Measurements from ENCODE around the gene ETNPPL. TPM values are rescaled to one million over a fixed set of nuclear protein-coding genes. Genes with fewer than 3 reads are reported as not detected.
"Not testable (repeated sequence)": the region's sequence is repeated elsewhere in the genome, so short reads cannot be mapped to it uniquely, and the experiment has no call there.

The ETNPPL gene
- total RNA-seq, 1 donor from 2014 or later: not detected

DNA sequence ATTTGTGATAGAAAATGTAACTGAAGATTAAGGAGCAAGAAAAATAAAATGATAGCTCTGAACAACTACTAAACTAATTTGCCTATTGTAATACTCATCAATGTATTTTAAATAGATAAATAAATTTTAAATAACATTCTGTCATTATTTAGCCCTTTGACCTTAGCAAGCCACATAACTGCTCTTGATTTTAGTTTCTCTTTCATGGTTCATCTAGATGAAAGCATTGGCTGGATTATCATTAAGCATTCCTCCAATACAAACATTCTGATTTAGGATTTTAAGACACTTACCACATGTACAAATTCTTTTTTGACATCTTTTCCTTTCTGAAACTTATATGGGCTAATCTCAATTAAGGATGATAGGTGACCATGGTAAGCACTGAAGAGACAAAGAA lies 8.5 kb downstream of the ETNPPL start:
- no peak for DNase-seq

DNA sequence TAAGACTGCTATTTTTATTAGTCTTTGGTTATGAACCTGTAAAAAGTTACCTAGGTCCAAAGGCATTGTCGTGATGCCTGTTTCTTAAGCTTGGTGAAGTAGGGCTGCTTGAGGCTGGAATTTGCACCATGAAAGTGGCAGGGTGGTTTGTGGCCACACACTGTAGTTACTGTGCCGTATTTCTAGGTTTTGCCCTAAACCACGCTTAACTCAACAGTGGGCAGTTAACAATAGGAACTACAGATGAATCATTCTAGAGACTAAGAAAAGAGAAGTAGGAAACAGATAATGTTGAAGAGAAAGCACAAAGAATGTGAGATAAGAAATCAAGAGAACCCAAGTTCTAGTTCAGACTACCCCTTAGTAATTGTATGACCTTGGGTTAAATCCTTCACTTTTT lies 11.5 kb downstream of the ETNPPL start:
- no peak for DNase-seq

DNA sequence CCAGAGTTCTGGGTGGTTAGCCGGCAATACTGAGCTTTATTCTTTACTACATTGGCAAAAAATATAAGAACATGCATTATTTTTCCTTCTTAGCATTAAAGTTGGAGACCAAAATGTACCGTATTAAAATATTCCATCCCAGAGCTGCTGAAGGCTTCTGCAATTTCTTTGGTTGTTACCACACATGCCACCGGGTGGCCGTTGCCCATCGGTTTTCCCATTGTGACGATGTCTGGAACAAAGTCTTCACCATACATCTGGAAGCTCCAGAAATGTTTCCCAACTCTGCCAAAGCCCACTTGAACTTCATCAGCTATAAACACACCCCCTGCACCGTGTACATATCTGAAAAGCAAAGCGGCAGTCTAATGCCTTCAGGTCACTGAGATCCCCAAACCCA lies 13.7 kb downstream of the ETNPPL start:
- DNase-seq: no peak

DNA sequence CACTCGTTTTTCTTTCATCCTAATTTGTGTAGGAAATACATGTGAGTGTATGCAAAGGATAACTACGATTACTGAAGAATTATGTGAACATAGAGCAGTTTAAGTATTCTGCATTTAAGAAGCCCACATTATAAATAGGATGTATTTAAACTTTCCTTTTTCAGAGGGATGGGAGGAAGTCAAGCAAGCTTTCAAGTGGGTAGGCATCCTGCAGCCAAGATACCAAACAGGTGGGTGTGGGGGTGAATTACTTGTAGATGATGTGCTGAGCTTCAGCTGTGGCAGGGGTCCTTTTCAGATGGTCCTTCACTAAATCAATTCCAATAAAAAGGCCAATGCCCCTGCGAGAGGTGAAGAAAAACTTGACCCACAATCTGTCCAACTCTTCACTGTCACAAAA lies 16.3 kb downstream of the ETNPPL start:
- no peak for DNase-seq

DNA sequence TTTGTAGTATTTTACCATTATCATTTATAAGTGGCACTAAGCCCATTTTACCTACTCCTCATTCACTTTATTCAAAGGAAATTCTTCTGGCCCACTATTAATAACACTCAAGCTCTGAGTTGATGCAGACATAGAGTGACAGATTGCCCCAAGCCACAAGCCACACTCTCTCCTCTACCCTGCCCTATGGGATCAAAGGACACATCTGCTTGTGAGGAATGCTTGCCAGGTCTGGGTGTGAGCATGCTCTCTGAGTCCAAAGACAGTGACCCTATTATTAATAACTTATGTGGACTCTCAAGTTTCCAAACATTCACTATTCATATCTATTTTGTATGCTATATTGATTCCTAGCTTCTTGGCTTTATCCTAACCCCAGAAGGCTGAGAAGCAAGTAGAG lies 18.5 kb downstream of the ETNPPL start:
- no peak for DNase-seq

DNA sequence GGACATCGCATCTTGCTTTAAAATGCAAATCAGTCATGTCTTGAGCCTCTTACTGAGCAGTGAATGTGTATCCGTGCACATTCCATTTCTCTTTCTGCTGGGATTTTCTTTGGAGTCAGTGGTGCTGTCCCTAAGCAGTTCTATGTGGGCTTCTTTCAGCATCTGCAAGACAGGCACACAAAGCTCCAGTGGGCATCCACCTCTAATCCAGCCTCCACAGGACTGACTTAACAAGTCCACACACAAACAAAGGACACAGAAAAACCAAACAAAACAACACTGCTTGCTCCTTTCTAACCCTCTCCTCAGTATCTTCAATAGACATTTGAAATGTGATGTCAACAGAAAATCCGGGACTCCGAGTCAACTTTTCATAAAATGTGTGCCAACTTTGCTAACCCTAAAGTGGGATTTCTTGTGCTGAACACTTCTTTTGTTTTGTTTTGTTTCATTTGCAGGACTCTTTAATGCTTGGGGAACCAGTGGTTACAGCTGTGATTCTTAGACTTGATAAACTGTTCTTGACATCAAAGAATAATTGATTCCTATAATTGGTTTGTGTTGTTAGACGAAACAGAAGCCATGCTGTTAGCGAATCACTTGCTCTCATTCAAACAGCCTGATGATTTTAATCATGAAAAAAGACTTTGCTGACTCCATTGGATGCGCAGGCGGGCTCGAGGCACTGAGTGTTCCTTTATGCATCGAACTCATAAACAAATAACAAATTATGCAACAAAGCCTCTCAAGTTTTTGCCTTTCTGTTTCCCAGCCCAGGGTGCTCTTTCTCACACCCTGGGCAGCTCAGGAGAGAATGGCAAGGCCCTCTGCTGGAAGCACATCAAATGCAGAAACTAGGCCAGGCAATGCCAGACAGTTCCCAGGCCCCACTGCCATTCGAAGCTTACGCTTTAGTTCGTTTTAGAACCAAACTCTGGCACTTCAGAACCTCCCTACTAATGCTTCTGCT lies 20.1 kb downstream of the ETNPPL start:
- DNase-seq: no peak

DNA sequence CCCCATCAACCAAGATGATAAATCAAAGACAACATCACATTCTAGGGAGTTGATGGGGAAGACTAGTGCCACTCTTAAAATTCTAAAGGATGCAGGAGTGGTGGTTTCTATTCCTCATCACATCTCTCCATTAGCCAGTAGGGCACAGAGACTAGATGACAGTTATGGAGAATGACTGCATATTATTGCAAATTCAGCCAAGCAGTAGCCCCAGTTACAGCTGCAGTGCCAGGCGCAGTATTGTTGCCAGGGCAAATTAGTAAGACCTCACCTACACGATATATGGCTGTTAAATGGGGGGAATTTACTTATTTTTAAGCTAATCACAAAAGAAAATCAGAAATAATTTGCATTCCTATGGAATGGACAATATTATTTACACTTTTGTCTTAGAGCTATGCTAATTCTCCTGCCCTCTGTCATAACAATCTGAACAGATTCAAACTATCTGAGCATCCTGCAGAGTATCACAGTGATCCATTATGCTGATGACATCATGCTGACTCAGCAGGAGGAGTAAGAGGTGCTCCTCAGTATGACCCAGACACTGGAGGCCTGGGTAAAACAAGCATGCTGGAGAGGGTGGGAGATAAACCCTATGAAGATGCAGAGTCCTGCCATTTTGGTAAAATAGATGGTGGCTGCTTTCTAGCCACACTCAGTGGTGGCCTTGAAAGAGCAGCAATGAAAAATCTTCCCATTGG lies 24.7 kb downstream of the ETNPPL start:
- DNase-seq: no peak

DNA sequence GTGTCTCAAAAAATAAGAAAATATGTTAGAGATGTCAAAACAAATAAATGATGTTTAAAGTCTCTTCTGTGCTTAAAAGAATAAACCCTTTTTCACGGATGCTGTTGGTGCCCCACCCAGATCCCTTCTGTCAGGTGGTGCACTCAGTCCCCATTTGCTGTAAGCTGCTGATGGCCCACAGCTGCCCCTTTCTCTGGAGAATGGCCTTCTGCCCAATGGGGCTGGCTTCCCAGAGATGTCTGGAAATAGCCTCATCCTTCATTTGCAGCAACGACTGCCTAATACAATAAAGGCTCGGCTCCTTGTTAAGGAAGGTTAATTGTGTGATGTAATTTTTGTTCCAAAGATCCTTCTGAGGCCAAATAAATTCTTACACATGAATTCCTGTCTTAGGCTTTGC lies 31.8 kb downstream of the ETNPPL start:
- DNase-seq: no peak

DNA sequence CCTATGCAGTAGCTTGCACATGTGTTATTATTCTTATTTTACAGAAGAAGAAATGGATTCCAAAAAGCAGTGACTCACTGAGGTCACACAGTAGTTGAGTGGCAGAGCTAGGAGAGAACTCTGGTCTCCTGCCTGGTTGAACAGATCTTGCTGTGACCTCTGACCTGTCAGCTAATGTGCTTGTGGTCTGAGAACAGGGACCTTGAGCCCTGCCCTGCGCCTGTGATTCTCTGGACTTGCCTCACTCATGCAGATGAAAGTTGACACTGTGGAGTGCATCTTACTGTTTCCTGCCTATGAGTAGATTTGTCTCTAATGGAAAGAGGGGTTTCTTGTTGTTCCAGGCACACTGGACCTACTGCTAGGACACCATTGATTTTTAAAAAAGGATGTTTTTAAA lies 32.3 kb downstream of the ETNPPL start:
- no peak for DNase-seq

DNA sequence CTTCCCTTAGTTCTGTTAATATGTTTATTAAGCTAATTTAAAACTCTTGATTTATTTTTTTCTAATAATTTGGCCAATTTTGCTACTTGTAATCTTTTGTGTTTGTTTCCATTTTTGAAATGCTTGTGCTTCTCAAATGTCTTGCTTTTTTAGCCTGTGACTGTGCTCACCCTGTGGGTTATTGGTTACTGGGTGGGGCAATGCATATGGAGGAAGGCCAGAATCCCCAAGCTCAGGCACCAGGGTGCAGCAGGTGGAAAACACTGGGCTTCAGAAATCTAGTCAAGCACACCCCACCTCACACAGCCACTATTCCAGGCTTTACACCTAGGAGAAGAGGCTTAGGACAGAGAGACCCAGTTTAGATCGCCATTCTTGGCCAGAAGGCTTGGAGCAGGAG lies 33.1 kb downstream of the ETNPPL start:
- no peak for DNase-seq

DNA sequence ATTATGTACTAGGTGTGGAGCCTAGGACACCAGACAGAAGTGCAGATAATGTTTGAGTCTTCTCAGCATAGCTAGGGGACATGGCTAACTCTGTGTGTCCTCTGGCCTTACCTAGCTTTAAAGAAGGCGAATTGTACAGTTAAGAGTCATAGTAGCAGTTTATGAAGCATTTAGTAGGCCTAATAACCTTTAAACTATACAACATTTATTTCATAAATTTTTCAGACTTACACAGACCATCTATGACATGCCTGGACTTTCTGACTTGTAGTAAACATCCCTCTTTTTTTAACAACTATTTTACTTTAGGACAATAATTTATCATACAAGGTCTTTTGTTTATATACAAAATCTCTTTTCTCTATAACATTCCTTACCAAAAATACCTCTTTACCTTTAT lies 37.4 kb downstream of the ETNPPL start:
- no peak for DNase-seq

DNA sequence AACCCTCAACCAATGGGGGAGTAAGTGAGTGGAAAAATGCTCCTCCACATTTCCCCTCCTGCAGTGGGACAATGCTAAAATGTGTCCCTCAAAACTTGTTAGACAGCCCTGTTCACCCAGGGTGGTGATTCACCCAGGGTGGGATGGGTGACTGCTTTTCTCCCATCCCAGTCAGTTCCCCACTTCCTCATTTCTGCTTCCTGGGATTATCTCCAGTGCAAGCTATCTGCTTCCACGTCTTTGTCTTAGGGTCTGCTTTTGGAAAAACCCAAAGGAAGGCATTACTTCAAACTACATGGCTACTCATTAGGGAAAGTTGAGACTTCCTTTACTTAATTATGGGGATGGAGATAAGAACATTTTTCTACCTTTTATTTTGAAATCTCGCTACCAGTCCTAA lies 45.5 kb downstream of the ETNPPL start:
- DNase-seq: no peak

DNA sequence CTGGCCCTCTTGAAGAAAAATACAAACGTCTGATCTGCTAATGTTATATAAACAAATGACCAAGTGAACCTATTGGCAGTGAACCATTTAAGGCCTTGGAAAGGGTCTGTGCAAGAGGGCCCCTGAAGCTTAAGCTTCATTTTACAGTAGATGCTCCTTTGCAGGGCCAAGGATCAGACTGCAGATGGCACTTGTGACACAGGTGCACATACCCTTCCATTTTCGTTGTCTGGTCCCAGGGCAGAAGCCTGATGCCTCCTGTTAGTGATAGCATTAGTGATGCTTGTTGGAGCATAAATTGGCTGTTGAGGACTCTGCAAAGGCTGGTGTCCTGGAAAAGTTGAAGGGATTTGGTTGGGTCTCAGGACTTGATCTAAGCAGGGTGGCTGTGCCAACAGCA lies 46.5 kb downstream of the ETNPPL start:
- no peak for DNase-seq

DNA sequence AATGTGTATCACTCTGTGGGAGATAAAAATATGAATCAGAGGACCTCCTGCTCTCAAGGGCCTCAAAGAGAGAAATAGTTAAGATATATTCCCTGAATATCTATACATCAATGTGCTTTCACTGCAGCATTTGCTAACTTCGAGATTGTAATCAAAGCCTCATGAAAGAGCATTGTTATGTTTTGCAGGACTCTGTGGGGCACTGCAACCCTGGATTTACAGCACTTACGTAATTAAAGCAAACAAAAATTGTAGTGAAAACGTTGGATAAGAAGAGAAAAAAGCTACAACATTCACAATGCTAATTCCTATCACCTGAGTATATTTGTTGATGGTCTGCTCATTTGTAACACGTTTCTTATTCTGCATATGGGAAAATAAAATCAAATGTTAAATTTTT lies 48.0 kb downstream of the ETNPPL start:
- no peak for DNase-seq

DNA sequence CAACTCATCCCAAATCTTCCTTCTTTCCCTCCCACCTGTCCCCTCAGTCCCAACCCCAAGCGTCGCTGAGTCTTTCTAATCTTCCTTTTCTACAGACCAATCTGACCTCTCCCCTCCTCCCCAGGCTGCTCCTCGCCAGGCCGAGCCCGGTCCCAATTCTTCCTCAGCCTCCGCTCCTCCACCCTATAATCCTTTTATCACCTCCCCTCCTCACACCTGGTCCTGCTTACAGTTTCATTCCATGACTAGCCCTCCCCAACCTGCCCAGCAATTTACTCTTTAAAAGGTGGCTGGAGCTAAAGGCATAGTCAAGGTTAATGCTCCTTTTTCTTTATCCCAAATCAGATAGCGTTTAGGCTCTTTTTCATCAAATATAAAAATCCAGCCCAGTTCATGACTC lies 52.3 kb downstream of the ETNPPL start:
- DNase-seq: not testable (repeated sequence)

DNA sequence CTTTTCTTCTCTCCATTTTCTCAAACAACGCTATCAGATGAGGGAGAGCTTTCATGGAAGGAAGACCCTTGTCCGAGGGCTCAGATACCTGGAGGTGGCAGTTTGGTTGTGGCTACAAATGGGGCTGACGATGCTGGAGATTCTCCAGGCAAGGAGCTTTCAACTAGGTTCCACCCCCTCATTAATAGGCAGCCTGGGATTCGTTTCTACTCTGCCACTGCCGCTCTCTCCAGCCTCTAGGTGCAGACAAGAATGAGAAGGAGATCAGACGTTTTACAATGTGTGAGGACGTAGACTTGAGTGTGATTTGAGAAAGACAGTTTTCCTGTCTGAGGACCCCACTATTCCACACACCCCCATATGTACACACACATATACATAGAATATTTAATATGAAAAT lies 53.1 kb downstream of the ETNPPL start:
- DNase-seq: no peak

DNA sequence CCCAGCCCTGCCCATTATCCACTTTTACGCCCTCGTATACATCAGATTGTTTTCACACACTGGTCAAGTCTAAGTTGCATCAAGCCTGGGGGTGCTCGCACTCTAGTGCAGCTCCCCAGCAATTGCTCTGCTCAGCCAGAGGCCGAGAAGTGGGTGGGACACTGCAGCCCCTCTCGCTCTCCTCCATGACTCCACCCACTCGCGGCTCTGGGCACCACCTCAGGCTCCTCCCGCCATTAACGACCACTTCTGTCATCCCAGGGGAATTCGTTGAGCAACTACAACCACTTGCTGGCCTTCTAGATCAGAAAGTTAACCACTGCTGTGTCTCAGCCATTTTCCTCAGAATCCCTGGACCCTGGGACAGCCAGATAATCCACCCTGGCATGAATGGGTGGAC lies 53.6 kb downstream of the ETNPPL start:
- DNase-seq: no peak

DNA sequence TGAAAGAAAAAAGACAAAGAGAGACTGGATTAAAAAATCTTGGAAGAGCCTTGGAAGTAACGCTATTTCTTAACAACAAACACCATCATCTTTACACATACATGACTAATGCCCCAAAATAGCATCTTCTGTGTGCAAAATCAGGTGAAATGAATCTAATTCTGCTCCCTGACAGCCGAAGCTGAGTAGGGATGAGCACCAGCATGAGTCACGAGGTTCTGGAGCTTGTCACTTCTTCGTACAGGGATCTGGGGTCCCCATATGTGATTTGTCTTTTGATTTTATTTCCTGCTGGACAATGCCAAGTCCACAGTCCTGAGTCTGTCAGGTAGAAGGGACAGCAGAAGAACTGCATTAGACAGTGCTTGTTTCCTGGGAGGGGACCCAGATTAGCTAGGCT lies 56.6 kb downstream of the ETNPPL start:
- no peak for DNase-seq

DNA sequence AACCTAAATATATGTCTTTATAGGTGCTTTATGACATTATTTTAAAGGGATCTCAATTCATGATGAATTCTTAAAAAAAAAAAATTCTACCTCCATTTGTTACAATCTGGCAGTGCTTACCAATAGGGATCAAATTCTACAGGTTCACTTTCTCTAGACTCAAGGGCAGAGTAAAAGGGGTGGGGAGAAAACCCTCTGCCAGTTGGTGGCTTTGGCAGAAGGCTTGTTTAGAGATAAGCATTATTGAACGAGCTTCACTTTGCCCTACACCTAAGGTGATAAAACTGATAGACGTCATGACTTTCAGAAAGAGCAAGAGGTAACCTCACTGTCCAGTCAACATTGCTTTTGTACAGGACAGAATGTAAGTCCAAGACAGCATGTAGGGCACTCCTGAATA lies 58.9 kb downstream of the ETNPPL start:
- DNase-seq: no peak

DNA sequence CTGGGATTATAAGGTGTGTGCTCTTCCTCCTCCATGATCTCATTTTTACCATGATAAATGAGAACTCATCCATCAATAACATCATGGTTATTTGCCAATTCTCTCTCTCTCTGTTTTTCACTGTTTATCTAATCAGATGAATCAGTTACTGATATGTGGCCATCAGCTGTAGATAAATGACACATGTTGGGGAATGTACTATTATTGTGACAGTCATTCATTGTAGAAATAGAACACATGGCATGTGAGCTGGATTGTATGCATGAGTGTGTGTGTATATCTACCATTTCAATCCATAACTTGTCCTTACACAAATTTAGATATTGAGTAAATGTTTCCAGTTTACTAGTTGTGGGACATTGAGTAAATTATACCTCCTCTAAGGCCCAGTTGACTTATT lies 59.5 kb downstream of the ETNPPL start:
- no peak for DNase-seq

DNA sequence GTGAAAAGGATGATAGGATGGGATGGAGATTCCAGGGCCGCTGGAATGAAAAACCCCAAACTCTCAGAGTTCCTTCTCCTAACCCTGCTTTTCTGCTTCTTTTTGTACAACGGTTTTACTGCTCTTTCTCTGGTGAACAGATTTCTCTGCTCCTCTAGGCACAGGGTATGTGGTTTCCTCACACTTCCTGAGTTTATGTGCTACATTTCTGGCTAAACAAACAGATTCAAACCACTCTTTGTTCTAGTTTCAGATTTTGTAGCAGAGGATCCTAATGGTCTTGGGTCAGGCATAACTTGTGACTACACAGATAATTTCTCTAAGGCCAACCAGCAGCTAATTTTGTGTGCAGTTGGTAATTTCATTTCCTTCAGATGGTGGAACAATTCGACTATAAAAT lies 59.9 kb downstream of the ETNPPL start:
- no peak for DNase-seq

DNA sequence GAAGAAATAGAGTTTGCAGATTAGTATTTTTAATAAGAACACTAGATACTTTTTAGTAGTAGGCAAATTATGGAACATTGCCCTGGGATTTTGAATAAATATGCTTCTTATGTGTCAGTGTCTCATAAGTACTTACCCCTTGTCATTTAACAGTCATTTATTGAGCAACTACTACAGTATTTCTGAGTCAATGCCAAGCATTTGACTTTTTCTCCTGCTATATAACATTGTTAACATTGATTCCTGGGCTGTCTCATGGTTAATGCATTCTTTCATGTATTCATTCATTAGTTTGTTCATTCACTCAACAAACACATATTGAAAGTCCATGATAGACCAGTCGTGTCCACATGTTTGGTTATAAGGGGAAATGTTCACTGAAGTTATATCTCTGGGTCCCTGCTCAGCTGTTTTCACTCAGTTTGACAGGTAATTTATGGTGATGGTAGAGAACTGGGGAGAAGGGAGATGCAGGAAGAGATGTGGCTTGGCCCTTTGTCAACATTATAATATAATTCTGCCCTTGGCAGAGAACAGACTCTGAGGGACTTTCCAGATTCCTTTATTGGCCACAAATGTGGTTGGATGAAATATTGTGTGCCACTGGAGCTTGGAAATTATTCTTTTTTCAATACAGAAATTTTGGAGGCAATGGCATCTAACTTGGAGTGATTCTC lies 62.6 kb downstream of the ETNPPL start:
- no peak for DNase-seq

DNA sequence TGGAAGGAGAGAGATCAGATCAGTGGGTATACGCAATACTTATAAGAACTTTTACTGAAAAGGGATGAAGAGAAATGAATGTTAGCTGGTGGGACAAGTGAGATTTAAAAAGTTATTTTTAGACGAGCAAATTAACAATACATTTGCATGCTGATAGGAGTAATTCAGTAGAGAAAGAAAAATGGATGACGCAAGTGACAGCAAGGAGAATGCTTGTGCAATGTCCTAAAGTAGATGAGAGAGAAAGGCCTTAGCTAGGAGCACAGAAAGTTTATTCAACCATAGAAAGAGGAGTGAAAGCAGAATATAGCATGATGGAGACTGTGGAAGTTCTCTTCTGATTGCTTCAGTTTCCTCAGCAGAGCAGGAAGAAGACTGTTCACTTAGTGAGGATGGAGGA lies 66.7 kb downstream of the ETNPPL start:
- DNase-seq: no peak

DNA sequence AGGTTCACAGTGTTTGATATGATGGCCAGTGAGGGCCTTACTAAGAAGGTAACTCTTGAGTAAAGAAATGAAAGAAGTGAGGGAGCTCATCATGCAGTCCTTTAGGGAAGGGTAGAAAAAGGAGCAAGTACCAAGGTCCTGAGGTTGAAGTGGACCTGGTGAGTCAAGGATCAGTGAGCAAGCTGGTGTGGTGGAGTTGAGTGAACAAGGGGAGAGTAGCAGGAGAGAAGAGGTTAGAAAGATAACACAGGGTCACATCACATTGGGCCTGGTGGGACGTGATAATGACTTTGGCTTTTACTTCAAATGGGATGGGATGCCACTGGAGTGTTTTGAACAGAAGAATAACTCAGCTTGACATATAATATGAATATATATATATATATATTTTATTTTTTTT lies 67.8 kb downstream of the ETNPPL start:
- no peak for DNase-seq
